Epithelial cell of prostate (primary cell): ENCODE measurements around the gene APOC4.

Experiments used
- DNase-seq: peaks from one replicate; pipeline ENCODE4 v3.0.0-alpha.2; 2011; ENCODE audit warnings: low read depth, low spot score
- H3K27ac ChIP-seq: fragments of 450-650 bp; 2 replicates; pipeline ENCODE4 v1.5.1; 2017; ENCODE audit warnings: mild to moderate bottlenecking

The APOC4 gene

GRCh38 chr19:44988273-44988672 lies 46.2 kb downstream of the APOC4 start:
- no peak overlapping the region for H3K27ac ChIP-seq
- DNase-seq: no peak

GRCh38 chr19:44988896-44989556 lies 47.0 kb downstream of the APOC4 start:
- H3K27ac ChIP-seq: no peak overlapping the region
- no peak for DNase-seq

GRCh38 chr19:44990459-44990858 lies 48.4 kb downstream of the APOC4 start:
- no peak overlapping the region for H3K27ac ChIP-seq

GRCh38 chr19:44990966-44991365 lies 48.9 kb downstream of the APOC4 start:
- no peak for DNase-seq
- no peak overlapping the region for H3K27ac ChIP-seq

More at GRCh38 chr19:44990459-44990858, 48.4 kb downstream of the APOC4 start:
- no peak for DNase-seq

GRCh38 chr19:44992336-44993163 lies 50.5 kb downstream of the APOC4 start:
- H3K27ac ChIP-seq: no peak overlapping the region
- no peak for DNase-seq

GRCh38 chr19:44993526-44993925 lies 51.5 kb downstream of the APOC4 start:
- no peak overlapping the region for H3K27ac ChIP-seq
- no peak for DNase-seq

- no peak for DNase-seq
- no peak overlapping the region for H3K27ac ChIP-seq
These were observed 52.0 kb downstream of the APOC4 start for GRCh38 chr19:44993926-44994537.
